Measurements from ENCODE around the gene IMMT.

The IMMT gene

GRCh38 chr2:86139981-86140380 is 55.3 kb downstream of the IMMT start:
- no peak for DNase-seq

- no peak for DNase-seq
Observed at GRCh38 chr2:86138736-86139625, 56.3 kb downstream of the IMMT start.

- DNase-seq = no peak
Observed at GRCh38 chr2:86136141-86136540, 59.1 kb downstream of the IMMT start.

- DNase-seq = no peak
Observed at GRCh38 chr2:86135653-86136052, 59.6 kb downstream of the IMMT start.

- no peak for DNase-seq
Observed at GRCh38 chr2:86134709-86135108, 60.6 kb downstream of the IMMT start.

GRCh38 chr2:86124683-86125082 is 70.6 kb downstream of the IMMT start:
- no peak for DNase-seq

GRCh38 chr2:86123328-86123925 is 71.8 kb downstream of the IMMT start:
- DNase-seq = no peak

GRCh38 chr2:86118130-86118529 is 77.1 kb downstream of the IMMT start:
- DNase-seq = no peak

- no peak for DNase-seq
Observed at GRCh38 chr2:86107031-86107430, 88.2 kb downstream of the IMMT start.

- DNase-seq = peak; percentile 94 to 95
Observed at GRCh38 chr2:86105969-86106945, 89.0 kb downstream of the IMMT start, which contains the start of gene PTCD3. TSS of gene PTCD3 (plus strand) at chr2:86106235. CDS start at chr2:86106248, 13 bp downstream.

- DNase-seq = peak; percentile 84 to 89
Observed at GRCh38 chr2:86105252-86105968, 89.9 kb downstream of the IMMT start, which contains the start of gene POLR1A. TSS of gene POLR1A (minus strand) at chr2:86105886. CDS start at chr2:86105776, 110 bp downstream.

GRCh38 chr2:86102157-86102556 is 93.1 kb downstream of the IMMT start:
- DNase-seq = no peak

- no peak for DNase-seq
Observed at GRCh38 chr2:86097913-86098312, 97.3 kb downstream of the IMMT start.

GRCh38 chr2:86097114-86097896 is 98.0 kb downstream of the IMMT start:
- DNase-seq = no peak

- no peak for DNase-seq
Observed at GRCh38 chr2:86094229-86094628, 101.0 kb downstream of the IMMT start.
